ENCODE results near the gene HAUS5.
"Not testable (repeated sequence)": the region's sequence is repeated elsewhere in the genome, so short reads cannot be mapped to it uniquely, and the experiment has no call there.

The HAUS5 gene

GRCh38 chr19:35639321-35639639 lies 26.7 kb downstream of the HAUS5 start:
- H3K4me3 ChIP-seq (ENCODE audit: low read depth, low read length): no peak overlapping the region
- no peak for DNase-seq (ENCODE audit: low read depth)

DNA sequence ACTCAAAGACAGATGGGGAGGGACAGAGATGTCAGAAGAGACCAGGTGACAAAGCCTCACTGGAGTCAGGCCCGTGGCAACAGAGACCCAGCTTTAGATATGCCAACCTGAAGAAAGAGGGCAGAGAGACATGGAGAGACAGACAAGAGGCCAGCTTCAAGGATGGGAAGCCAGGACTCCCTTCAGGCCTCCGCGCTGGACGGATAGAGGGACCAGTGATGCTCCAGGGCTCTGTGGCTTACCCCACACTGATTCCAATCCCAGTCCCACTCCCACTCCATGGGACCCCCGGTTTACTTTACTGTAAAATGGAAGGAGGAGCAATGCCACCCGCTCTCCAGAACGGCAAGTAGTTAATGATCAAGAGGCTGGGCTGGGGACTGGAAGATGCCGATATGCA lies 27.3 kb downstream of the HAUS5 start:
- DNase-seq (ENCODE audit: low read depth): no peak

DNA sequence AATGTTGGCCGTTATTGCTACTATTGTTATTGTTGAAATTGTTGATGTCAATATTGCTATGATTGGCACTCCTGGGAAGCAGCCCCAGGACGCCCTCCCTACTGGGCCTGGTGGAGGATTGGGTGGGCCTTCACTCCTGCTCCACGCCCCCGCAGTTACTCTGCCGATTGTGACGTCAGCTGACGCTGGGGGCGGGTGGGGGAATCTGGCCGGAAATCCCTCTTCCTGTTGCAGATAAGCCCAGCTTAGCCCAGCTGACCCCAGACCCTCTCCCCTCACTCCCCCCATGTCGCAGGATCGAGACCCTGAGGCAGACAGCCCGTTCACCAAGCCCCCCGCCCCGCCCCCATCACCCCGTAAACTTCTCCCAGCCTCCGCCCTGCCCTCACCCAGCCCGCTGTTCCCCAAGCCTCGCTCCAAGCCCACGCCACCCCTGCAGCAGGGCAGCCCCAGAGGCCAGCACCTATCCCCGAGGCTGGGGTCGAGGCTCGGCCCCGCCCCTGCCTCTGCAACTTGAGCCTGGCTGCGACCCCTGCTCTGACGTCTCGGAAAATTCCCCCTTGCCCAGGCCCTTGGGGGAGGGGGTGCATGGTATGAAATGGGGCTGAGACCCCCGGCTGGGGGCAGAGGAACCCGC lies 29.1 kb downstream of the HAUS5 start, which contains the start of gene ETV2:
TSS of gene ETV2 (plus strand) at position 231 of the 637 bp plus-strand sequence. CDS start 716 bp downstream, outside the sequence.
- no peak for DNase-seq (ENCODE audit: low read depth)
- no peak within 1 kb of the TSS for H3K4me3 ChIP-seq (ENCODE audit: low read depth, low read length)

More for the DNA sequence above, 27.3 kb downstream of the HAUS5 start:
- no peak overlapping the region for H3K4me3 ChIP-seq (ENCODE audit: low read depth, low read length)

- no peak for DNase-seq (ENCODE audit: low read depth)
- no peak overlapping the region for H3K4me3 ChIP-seq (ENCODE audit: low read depth, low read length)
Observed at GRCh38 chr19:35642312-35642711, 29.8 kb downstream of the HAUS5 start.

- peak overlapping the region; percentile 58 for H3K4me3 ChIP-seq (ENCODE audit: low read depth, low read length)
- DNase-seq (ENCODE audit: low read depth): no peak
Observed at GRCh38 chr19:35642798-35643254, 30.3 kb downstream of the HAUS5 start.

- peak overlapping the region; percentile 58 for H3K4me3 ChIP-seq (ENCODE audit: low read depth, low read length)
- DNase-seq (ENCODE audit: low read depth): peak; percentile 31
Observed at GRCh38 chr19:35643255-35644205, 31.0 kb downstream of the HAUS5 start.

- H3K4me3 ChIP-seq (ENCODE audit: low read depth, low read length): peak overlapping the region; percentile 58
- DNase-seq (ENCODE audit: low read depth): peak; percentile 87
Observed at GRCh38 chr19:35644206-35644986, 31.9 kb downstream of the HAUS5 start.

DNA sequence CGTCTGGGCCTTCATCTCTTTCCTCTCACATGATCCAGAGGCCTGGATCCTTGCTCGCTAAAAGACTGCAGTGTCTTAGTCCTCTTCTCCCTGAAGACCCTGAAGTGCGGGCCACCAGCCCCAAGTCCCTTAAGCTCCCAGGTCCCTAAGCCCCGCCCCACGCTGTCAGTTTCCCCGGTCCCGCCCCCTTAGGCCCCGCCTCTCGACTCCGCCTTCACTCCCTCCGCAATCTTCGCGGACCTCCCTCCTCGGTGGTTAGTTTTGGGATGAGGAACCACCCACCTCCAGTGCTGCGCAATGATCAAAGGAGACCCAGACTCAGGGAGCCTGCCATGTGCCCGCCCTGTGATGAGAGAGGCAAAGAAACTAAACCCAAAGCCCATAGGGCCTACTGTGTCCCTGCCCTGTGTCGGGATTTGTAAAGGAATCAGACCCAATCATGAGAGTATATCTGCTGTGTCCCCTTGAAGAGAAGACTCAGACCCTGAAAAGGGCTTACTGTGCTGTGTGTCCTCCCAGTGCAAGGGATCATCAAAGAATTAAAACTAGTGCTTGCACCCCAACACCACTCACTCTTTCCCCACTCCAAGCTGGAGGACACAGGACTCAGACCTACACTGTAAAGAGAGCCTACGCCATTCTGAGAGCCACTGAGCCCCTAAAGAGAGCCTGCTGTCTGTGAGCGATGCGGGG lies 32.6 kb downstream of the HAUS5 start:
- peak overlapping the region; percentile 58 for H3K4me3 ChIP-seq (ENCODE audit: low read depth, low read length)
- DNase-seq (ENCODE audit: low read depth): no peak

DNA sequence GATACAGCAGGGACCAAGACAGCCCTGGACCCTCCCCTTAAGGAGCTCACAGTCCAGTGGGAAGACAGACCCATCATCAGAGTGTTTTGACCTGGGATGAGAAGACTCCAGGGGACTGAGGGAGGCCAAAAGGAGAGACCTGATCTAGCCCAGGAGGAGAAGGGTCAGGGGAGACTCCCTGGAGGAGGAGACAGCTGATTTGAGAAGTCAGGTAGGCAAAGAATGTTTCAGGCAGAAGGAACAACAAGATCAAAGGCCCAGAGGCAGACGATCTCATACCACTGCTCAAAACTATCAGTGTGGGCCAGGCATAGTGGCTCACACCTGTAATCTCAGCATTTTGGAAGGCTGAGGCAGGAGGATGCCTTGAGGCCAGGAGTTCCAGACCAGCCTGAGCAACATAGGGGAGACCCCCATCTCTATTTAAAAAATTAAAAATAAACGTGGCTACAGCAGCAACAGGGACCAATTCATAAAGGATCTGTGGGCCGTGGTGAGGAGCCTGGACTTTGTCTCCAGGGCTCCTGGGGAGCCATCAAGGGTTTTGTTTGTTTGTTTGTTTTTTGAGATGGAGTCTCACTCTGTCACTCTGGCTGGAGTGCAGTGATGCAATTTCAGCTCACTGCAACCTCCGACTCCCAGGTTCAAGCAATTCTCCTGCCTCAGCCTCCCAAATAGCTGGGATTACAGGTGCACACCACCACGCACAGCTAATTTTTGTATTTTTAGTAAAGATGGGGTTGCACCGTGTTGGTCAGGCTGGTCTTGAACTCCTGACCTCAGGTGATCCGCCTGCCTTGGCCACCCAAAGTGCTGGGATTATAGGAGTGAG lies 33.4 kb downstream of the HAUS5 start:
- H3K4me3 ChIP-seq (ENCODE audit: low read depth, low read length): no peak overlapping the region
- DNase-seq (ENCODE audit: low read depth): no peak

DNA sequence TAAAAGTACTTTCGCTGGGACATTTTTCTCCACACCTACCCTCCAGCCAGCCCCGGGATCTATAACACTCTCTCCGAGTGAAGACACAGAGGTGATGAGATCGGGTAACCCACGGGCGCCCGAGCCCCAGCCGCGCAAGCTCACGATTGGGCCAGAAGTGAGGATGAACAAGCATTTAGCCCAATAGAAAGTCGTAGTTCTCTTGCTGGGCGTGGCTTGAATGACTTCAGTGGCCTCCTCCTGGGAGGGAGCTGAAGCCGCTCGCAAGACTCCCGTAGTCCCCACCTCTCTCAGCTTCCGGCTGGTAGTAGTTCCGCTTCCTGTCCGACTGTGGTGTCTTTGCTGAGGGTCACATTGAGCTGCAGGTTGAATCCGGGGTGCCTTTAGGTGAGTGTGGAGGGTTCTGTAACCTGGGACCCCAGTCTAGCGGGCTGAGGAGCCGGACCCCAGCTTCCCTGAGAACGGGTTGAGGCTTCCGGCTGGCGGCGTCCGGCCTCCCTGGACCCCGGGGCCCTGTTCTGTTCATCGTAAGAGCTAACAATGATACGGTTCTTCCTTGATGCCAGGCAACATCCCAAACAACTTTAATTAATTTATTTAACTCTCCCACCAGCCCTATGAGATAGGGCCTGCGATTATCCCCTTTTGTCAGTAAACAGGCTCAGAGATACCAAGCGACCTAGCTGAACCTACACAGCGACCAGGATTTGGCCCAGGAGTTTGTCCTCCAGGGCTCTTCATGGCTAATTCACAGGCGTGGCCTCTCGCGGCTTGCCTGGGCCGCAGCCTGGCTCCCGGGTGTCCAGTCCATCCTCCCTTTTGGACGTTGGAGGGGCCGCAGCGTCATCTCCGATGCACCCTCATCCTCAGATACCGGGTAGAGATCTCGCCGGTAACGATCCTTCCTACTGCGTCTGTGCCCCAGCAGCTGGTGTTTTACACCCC lies 35.8 kb downstream of the HAUS5 start, which contains the start of gene COX6B1:
TSS of gene COX6B1 (plus strand) at position 307 of the 945 bp plus-strand sequence. CDS start 2,921 bp downstream, outside the sequence.
- peak within 1 kb of the TSS; percentile 91 for H3K4me3 ChIP-seq (ENCODE audit: low read depth, low read length)
- DNase-seq (ENCODE audit: low read depth): peak; percentile 88

DNA sequence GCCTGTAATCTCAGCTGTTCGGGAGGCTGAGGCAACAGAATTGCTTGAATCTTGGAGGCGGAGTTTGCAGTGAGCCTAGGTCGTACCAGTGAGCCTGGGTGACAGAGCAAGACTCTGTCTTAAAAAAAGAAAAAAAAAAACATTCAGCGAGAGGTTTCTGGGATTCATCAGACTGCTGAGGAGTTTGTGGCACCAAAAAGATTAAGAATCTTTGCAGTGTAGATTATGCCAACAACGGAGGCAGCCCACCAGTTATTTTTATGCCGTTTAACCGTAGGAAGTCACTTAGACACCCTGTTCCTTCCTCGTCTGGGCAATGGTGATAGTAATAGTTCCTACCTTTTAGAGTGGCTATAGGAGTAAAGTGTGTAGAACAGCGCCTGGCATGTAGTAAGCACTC lies 38.0 kb downstream of the HAUS5 start:
- no peak for DNase-seq (ENCODE audit: low read depth)
- H3K4me3 ChIP-seq (ENCODE audit: low read depth, low read length): no peak overlapping the region

- not testable (repeated sequence) for DNase-seq (ENCODE audit: low read depth); H3K4me3 ChIP-seq (ENCODE audit: low read depth, low read length)
Observed at GRCh38 chr19:35654828-35655227, 42.3 kb downstream of the HAUS5 start.

DNA sequence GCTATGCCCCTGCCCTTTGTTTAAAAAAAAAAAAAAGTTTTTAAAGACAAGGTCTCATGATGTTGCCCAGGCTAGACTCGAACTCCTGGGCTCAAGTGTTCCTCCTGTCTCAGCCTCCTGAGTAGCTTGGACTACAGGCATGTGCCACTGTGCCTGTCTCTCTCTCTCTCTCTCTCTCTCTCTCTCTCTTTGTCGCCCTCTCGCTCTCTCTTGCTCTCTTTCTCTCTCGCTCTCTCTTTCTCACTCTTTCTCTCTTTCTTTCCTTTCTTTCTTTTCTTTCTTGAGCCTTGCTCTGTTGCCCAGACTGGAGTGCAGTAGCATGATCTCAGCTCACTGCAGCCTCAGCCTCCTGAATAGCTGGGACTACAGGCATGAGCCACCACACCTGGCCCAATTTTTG lies 43.1 kb downstream of the HAUS5 start:
- DNase-seq (ENCODE audit: low read depth): no peak
- no peak overlapping the region for H3K4me3 ChIP-seq (ENCODE audit: low read depth, low read length)

- no peak overlapping the region for H3K4me3 ChIP-seq (ENCODE audit: low read depth, low read length)
- no peak for DNase-seq (ENCODE audit: low read depth)
Observed at GRCh38 chr19:35656700-35657099, 44.2 kb downstream of the HAUS5 start.

GRCh38 chr19:35657904-35658700 lies 45.6 kb downstream of the HAUS5 start:
- no peak for DNase-seq (ENCODE audit: low read depth)
- H3K4me3 ChIP-seq (ENCODE audit: low read depth, low read length): no peak overlapping the region

DNA sequence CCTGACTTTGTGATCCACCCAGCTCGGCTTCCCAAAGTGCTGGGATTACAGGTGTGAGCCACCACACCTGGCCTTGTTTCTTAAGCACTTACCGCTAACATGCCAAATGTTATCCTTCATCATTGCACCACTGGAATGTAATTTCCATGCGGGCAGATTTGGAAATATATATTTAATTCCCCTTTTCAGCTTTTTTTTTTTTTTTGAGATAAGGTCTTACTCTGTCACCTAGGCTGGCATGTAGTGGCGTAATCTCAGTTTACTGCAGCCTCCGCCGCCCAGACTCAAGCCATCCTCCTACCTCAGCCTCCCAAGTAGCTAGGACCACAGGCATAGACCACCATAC lies 49.4 kb downstream of the HAUS5 start:
- no peak overlapping the region for H3K4me3 ChIP-seq (ENCODE audit: low read depth, low read length)
- no peak for DNase-seq (ENCODE audit: low read depth)

- DNase-seq (ENCODE audit: low read depth): no peak
- H3K4me3 ChIP-seq (ENCODE audit: low read depth, low read length): no peak overlapping the region
Observed at GRCh38 chr19:35663981-35664380, 51.4 kb downstream of the HAUS5 start.

All from skeletal muscle cell (primary cell).